Stimulated activated CD4-positive, alpha-beta T cell treated with anti-CD3 and anti-CD28 coated beads, Interleukin-4, amount 100 ng/mL, for 4 hours (primary cell): Measurements from ENCODE around the gene CMAS.
"Not testable (repeated sequence)": the region's sequence is repeated elsewhere in the genome, so short reads cannot be mapped to it uniquely, and the experiment has no call there.

Source experiments
- DNase-seq, 2 experiments: peaks; one replicate each; pipeline ENCODE4 v3.0.0-alpha.2; 2020

Gene CMAS

DNA sequence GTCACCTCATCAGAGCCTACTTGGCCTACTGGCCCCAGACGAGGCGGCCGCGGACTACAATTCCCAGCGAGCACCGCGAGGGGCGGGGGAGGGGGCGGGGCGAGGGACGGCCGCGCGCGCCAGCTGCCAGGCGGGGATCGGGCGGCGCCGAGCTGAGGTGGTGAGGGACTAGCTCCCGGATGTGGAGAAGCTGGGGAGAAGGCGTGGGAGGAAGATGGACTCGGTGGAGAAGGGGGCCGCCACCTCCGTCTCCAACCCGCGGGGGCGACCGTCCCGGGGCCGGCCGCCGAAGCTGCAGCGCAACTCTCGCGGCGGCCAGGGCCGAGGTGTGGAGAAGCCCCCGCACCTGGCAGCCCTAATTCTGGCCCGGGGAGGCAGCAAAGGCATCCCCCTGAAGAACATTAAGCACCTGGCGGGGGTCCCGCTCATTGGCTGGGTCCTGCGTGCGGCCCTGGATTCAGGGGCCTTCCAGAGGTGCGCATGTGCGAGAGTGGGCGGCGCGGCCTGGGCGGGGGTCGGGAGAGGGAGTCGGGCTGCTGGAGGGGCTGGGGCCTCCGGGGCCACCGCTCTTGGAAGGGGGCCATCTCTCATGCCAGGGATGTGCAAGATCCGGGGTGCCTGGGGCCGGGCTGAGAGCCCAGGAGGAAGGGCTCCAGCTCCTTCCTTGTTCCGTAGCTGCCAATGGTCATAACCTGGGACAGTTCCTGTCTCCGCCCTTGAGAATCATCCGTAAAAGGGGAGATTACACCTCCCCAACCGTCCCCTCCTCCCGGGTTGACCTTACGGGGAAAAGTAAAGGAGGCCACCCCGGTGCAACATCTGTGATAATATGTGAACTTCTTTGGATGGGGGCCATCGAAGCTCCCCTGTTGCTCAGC, at the start of gene CMAS:
Gene CMAS, plus strand, starts transcription at position 129 of the 878 bp plus-strand sequence. Its CDS starts 86 bp downstream, at position 215.
- peak; percentile 74 to 84 for DNase-seq

GRCh38 chr12:21998295-21998694, 47.7 kb upstream of the CMAS start:
- DNase-seq = no peak

DNA sequence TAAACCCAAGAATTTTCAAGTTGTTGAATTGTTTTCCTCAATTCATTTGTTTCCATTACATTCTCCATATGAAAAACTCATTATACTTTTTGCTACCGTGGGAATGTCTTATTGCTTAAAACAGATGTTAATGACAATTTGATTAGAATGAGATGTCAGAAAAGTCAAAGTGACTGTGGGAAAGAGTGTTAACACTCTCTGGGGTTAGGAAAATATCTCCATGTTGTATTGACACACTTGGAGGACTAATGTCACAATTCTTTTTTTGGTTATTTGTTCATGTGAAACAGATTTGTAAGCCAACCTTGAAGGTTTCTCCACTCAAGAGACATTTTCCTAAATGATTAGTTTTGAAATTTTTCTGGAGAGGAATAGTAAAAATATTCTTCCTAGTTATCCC, 47.2 kb upstream of the CMAS start:
- no peak for DNase-seq

- no peak for DNase-seq
These were observed 43.6 kb upstream of the CMAS start for GRCh38 chr12:22002430-22002829.

DNA sequence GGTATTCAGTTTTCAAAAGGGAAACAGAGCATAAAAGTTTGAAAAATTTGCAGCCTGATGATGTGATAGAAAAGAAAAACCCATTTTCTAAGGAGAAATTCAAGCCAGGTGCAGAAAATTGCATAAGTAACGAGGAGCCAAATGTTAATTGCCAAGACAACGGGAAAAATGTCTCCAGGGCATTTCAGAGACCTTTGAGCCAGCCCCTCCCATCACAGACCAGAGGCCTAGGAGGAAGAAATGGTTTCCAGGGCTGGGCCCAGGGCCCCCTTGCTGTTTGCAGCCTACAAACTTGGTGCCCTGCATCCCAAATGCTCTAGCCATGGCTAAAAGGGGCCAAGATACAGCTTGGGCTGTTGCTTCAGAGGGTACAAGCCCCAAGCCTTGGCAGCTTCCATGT, 38.2 kb upstream of the CMAS start:
- DNase-seq = not testable (repeated sequence)

- DNase-seq = no peak
These were observed 37.8 kb upstream of the CMAS start for GRCh38 chr12:22008196-22008595.

- no peak for DNase-seq
These were observed 31.8 kb upstream of the CMAS start for GRCh38 chr12:22014041-22014782.

DNA sequence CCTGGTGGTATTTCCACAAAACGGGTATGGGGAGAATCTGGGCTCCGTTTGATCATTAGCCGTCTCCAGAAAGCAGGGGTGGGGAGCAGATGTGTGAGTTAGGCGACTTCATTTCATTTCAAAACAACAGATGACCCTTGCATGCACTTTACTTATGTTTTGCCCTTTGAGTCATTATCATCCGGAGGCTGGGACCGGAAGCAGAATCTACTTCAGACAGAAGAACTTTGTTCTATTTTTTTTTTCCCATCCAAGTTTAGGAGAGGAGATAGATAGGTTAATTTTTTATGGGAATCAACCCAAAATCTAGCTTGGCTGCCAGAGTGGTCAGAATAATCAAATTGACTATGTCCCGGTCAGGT, 31.3 kb upstream of the CMAS start:
- DNase-seq = no peak

- no peak for DNase-seq
These were observed 29.0 kb upstream of the CMAS start for GRCh38 chr12:22016982-22017381.

DNA sequence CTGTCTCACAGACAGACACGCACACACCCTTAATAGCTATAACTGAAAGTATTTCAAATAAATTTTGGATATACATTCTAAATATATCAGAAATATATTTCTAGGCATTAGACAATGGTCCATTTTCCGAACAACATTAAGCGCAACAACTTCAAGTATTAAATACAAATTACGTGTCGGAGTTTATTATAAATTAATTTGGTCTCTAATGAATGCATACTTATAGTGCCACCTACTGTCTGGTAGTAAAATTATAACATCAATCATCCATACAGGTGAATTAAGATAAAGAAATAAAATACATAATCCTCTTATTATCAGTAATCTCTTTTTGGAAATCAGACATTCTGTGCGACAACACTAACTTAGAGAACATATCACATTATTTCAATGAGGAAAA, 27.2 kb upstream of the CMAS start:
- no peak for DNase-seq

- not testable (repeated sequence) for DNase-seq
These were observed 22.5 kb upstream of the CMAS start for GRCh38 chr12:22023489-22023888.

DNA sequence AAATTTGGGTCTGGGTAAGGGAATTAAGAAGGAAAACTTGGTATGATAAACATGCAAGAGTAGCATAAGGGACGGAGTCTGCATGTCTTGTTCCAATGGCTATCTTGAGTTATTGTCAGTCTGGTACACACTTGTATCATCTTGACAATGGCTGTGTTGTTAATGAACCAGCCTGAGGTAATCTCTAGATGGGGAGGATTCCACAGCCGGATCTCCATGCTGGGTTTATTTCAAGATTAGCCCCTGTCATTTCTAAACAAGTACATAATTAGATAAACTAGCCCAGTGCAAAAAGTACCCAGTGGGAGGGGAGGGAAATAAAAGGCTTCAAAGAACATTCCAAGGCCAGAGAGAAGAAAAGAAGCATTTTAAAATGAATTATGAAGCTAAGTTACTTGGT, 16.5 kb upstream of the CMAS start:
- no peak for DNase-seq

- DNase-seq = no peak
These were observed 16.0 kb upstream of the CMAS start for GRCh38 chr12:22029991-22030390.

- DNase-seq = no peak
These were observed 13.3 kb upstream of the CMAS start for GRCh38 chr12:22032732-22033131.

- no peak for DNase-seq
These were observed 11.1 kb upstream of the CMAS start for GRCh38 chr12:22034709-22035506.

DNA sequence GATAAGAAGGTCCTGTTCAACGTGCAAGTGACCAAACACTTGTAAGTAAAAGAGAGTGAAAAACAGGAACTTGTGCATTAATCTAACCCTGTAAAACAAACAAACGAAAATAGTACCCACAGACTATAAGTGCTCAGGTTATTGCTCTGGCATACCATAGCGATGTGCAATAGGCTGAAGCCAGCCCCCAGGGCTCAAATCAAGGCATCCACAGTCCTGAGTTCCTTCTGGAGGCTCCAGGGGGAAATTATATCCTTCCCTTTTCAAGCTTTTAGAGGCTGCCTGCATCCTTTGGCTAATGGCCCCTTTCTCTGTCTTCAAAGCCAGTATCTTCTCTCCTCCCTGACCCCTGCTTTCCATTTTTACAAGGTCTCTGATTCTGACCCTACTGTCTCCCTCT, 8.1 kb upstream of the CMAS start:
- no peak for DNase-seq

DNA sequence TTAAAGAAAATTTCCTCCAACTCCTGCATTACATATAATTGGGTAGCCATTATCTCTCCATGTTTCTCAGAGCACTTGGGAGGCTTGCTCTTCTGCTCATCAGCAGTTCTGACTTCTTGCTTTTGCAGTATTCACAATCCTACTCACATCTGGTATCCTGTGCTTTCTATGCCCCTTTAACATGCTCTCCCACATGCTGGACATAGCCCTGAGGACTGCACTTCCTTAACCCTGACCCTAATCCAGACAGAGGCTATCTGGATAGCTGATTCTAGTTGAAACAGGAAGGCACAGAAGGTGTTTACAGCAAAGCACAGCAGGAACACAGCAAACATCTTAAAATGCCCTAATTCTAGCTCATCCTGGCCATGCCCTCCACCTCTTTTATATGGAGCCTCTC, 7.3 kb upstream of the CMAS start:
- DNase-seq = no peak

GRCh38 chr12:22039361-22039760, 6.7 kb upstream of the CMAS start:
- no peak for DNase-seq

GRCh38 chr12:22042976-22043669, 2.9 kb upstream of the CMAS start:
- DNase-seq = no peak

- no peak for DNase-seq
These were observed 2.1 kb upstream of the CMAS start for GRCh38 chr12:22043943-22044342.

- DNase-seq = no peak
These were observed 1.6 kb upstream of the CMAS start for GRCh38 chr12:22044391-22044790.

DNA sequence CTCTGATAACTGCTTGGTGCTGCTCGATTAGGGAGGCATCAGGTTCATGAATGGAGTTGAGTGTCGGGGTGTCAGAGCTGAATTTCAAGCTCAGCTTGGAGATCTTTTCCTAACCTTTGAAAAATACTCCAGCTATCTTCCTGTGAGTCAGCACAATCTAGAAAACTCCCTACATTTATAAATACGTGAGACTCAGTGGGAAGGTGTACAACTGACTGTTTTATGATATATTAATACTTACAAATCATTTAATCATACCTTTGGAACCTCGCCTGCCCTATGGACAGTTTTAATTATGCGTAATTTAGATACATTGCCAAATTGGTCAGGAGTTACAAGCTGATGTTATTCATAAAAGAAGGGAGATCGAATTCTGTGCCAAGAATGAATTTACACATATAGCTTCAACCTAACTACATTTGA, 961 bp downstream of the CMAS start:
- no peak for DNase-seq

GRCh38 chr12:22047494-22047893, 1.5 kb downstream of the CMAS start:
- no peak for DNase-seq
